ENCODE data around the gene IDI2. TPM values are rescaled to one million over a fixed set of nuclear protein-coding genes. Genes with fewer than 3 reads are reported as not detected.

Gene IDI2
- total RNA-seq, 1 donor: not detected

DNA sequence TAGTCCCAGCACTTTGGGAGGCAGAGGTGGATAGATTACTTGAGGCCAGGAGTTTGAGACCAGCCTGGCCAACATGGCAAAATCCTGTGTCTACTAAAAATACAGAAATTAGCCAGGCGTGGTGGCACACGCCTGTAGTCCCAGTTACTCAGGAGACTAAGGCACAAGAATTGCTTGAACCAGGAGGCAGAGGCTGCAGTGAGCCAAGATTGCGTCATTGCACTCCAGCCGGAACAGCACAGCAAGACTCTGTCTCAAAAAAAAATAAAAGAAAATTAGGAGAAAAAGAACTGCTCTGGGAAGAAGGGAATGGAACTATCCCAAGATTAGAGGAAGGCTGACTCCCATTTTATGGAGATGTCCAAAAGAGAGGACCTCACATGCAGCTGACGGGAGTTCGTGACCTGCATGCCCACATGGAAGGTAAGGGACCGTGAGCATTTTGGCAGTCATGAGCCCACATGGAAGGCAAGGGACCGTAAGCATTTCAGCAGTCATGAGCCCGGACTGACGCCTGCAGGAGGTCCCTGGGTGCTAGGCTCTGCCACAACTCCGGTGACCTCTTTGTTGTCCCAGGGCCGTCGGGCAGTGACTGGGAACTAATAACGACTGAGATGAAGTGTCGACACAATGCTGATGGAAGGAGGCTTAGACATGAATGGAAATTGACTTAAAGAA lies 56.0 kb downstream of the IDI2 start:
- no peak for DNase-seq (ENCODE audit: low read depth)
- H3K4me3 ChIP-seq (ENCODE audit: low read depth, low read length): no peak overlapping the region
- TF ChIP-seq, protein P1, sequence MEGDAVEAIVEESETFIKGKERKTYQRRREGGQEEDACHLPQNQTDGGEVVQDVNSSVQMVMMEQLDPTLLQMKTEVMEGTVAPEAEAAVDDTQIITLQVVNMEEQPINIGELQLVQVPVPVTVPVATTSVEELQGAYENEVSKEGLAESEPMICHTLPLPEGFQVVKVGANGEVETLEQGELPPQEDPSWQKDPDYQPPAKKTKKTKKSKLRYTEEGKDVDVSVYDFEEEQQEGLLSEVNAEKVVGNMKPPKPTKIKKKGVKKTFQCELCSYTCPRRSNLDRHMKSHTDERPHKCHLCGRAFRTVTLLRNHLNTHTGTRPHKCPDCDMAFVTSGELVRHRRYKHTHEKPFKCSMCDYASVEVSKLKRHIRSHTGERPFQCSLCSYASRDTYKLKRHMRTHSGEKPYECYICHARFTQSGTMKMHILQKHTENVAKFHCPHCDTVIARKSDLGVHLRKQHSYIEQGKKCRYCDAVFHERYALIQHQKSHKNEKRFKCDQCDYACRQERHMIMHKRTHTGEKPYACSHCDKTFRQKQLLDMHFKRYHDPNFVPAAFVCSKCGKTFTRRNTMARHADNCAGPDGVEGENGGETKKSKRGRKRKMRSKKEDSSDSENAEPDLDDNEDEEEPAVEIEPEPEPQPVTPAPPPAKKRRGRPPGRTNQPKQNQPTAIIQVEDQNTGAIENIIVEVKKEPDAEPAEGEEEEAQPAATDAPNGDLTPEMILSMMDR (IDR thresholded peaks at IDR 0.05; ENCODE audit: insufficient read depth, low read depth, low read length): no peak

Other genes starting within 250 kb of the IDI2 start
- gene LARP4B, start 94.2 kb downstream of the IDI2 start, total RNA-seq: 49.0 and 57.4 TPM in 2 replicates
- 35.4 and 38.9 TPM in 2 replicates for gene GTPBP4, start 37.4 kb downstream of the IDI2 start, total RNA-seq
- 114 and 174 TPM in 2 replicates for gene IDI1, start 23.3 kb upstream of the IDI2 start, total RNA-seq
- gene WDR37, start 30.5 kb upstream of the IDI2 start, total RNA-seq: 22.2 and 27.2 TPM in 2 replicates

Data from fibroblast of villous mesenchyme (primary cell).